HEK293 (cell line): ENCODE results near the gene C1RL.

Source experiments
- GLI4 ChIP-seq: fragments of 450-650 bp; formaldehyde crosslinking; IDR thresholded peaks from 2 replicates; pipeline ENCODE4 v1.5.1; 2016; ENCODE audit warnings: missing biosample characterization, missing genetic modification characterization
- SETDB1 ChIP-seq: IDR thresholded peaks from one replicate; pipeline ENCODE4 v1.6.1; 2017; ENCODE audit warnings: mild to moderate bottlenecking, low read length, moderate library complexity, mixed read lengths; ENCODE audit not compliant: insufficient read length
- TCF7L2 ChIP-seq: IDR thresholded peaks from 2 replicates; pipeline ENCODE4 v1.6.1; 2011; ENCODE audit warnings: low read depth, mild to moderate bottlenecking, inconsistent platforms, low read length, moderate library complexity, borderline replicate concordance
- WT1 ChIP-seq: fragments of 450-650 bp; formaldehyde crosslinking; IDR thresholded peaks from 2 replicates; pipeline ENCODE4 v1.5.1; 2016; ENCODE audit warnings: missing biosample characterization, missing genetic modification characterization
- ZBTB7A ChIP-seq: fragments of 450-650 bp; formaldehyde crosslinking; IDR thresholded peaks from 2 replicates; pipeline ENCODE4 v1.5.1; 2016; ENCODE audit warnings: low read depth, missing biosample characterization, missing genetic modification characterization
- ZNF558 ChIP-seq: fragments of 450-650 bp; formaldehyde crosslinking; IDR thresholded peaks from 2 replicates; pipeline ENCODE4 v1.5.1; 2016; ENCODE audit warnings: missing biosample characterization, missing genetic modification characterization
- ZNF621 ChIP-seq: fragments of 450-650 bp; formaldehyde crosslinking; IDR thresholded peaks from 2 replicates; pipeline ENCODE4 v1.5.1; 2017; ENCODE audit warnings: missing biosample characterization, missing genetic modification characterization
- ZNF76 ChIP-seq: fragments of 450-650 bp; formaldehyde crosslinking; IDR thresholded peaks from 2 replicates; pipeline ENCODE4; 2016; ENCODE audit warnings: low read depth, missing biosample characterization, missing genetic modification characterization, borderline replicate concordance
- TF ChIP-seq, protein P1 (sequence below): fragments of 450-650 bp; formaldehyde crosslinking; IDR thresholded peaks from 2 replicates; pipeline ENCODE4 v1.5.1; 2016; ENCODE audit warnings: missing biosample characterization, missing genetic modification characterization
- TF ChIP-seq, protein P2 (sequence below): fragments of 450-650 bp; formaldehyde crosslinking; IDR thresholded peaks from 2 replicates; pipeline ENCODE4 v1.5.1; 2016; ENCODE audit warnings: missing biosample characterization, missing genetic modification characterization
- TF ChIP-seq, protein P3 (sequence below): fragments of 450-650 bp; formaldehyde crosslinking; IDR thresholded peaks from 2 replicates; pipeline ENCODE4 v1.5.1; 2016; ENCODE audit warnings: missing biosample characterization, missing genetic modification characterization
- TF ChIP-seq, protein P4 (sequence below): fragments of 450-650 bp; formaldehyde crosslinking; IDR thresholded peaks from 2 replicates; pipeline ENCODE4 v1.5.1; 2016; ENCODE audit warnings: missing biosample characterization, missing genetic modification characterization, low read depth

DNA sequence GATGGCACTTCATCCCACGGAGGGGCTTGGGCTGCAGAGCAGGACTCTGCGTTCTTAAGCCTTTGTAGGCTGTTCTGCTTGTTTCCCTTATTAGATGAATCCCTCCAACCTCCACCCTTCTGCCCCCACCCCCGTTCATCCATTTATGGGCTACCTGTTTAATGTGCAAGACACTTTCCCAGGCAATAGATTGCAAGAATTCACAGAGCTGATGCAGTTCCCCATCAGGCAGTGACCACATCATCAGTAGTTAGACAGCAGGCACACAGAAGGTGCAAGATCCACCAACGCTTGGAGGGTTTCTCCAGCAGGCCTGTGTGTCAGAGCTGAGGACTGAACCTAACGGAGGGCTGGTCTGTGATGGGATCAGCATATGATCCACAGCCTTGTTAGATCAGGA lies 15.5 kb downstream of the C1RL start:
- no peak for TF ChIP-seq WT1
- TF ChIP-seq ZNF76 (tag by site-specific recombination) = no peak
- no peak for TF ChIP-seq GLI4
- no peak for TF ChIP-seq SETDB1
- TF ChIP-seq, protein P1, sequence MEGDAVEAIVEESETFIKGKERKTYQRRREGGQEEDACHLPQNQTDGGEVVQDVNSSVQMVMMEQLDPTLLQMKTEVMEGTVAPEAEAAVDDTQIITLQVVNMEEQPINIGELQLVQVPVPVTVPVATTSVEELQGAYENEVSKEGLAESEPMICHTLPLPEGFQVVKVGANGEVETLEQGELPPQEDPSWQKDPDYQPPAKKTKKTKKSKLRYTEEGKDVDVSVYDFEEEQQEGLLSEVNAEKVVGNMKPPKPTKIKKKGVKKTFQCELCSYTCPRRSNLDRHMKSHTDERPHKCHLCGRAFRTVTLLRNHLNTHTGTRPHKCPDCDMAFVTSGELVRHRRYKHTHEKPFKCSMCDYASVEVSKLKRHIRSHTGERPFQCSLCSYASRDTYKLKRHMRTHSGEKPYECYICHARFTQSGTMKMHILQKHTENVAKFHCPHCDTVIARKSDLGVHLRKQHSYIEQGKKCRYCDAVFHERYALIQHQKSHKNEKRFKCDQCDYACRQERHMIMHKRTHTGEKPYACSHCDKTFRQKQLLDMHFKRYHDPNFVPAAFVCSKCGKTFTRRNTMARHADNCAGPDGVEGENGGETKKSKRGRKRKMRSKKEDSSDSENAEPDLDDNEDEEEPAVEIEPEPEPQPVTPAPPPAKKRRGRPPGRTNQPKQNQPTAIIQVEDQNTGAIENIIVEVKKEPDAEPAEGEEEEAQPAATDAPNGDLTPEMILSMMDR (tag by site-specific recombination) = no peak
- TF ChIP-seq, protein P2, sequence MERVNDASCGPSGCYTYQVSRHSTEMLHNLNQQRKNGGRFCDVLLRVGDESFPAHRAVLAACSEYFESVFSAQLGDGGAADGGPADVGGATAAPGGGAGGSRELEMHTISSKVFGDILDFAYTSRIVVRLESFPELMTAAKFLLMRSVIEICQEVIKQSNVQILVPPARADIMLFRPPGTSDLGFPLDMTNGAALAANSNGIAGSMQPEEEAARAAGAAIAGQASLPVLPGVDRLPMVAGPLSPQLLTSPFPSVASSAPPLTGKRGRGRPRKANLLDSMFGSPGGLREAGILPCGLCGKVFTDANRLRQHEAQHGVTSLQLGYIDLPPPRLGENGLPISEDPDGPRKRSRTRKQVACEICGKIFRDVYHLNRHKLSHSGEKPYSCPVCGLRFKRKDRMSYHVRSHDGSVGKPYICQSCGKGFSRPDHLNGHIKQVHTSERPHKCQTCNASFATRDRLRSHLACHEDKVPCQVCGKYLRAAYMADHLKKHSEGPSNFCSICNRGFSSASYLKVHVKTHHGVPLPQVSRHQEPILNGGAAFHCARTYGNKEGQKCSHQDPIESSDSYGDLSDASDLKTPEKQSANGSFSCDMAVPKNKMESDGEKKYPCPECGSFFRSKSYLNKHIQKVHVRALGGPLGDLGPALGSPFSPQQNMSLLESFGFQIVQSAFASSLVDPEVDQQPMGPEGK = no peak
- TF ChIP-seq ZNF558 (tag by site-specific recombination) = no peak
- TF ChIP-seq ZBTB7A (tag by site-specific recombination) = no peak
- TF ChIP-seq, protein P3, sequence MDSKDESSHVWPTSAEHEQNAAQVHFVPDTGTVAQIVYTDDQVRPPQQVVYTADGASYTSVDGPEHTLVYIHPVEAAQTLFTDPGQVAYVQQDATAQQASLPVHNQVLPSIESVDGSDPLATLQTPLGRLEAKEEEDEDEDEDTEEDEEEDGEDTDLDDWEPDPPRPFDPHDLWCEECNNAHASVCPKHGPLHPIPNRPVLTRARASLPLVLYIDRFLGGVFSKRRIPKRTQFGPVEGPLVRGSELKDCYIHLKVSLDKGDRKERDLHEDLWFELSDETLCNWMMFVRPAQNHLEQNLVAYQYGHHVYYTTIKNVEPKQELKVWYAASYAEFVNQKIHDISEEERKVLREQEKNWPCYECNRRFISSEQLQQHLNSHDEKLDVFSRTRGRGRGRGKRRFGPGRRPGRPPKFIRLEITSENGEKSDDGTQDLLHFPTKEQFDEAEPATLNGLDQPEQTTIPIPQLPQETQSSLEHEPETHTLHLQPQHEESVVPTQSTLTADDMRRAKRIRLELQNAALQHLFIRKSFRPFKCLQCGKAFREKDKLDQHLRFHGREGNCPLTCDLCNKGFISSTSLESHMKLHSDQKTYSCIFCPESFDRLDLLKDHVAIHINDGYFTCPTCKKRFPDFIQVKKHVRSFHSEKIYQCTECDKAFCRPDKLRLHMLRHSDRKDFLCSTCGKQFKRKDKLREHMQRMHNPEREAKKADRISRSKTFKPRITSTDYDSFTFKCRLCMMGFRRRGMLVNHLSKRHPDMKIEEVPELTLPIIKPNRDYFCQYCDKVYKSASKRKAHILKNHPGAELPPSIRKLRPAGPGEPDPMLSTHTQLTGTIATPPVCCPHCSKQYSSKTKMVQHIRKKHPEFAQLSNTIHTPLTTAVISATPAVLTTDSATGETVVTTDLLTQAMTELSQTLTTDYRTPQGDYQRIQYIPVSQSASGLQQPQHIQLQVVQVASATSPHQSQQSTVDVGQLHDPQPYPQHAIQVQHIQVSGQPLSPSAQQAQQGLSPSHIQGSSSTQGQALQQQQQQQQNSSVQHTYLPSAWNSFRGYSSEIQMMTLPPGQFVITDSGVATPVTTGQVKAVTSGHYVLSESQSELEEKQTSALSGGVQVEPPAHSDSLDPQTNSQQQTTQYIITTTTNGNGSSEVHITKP = no peak
- TF ChIP-seq, protein P4, sequence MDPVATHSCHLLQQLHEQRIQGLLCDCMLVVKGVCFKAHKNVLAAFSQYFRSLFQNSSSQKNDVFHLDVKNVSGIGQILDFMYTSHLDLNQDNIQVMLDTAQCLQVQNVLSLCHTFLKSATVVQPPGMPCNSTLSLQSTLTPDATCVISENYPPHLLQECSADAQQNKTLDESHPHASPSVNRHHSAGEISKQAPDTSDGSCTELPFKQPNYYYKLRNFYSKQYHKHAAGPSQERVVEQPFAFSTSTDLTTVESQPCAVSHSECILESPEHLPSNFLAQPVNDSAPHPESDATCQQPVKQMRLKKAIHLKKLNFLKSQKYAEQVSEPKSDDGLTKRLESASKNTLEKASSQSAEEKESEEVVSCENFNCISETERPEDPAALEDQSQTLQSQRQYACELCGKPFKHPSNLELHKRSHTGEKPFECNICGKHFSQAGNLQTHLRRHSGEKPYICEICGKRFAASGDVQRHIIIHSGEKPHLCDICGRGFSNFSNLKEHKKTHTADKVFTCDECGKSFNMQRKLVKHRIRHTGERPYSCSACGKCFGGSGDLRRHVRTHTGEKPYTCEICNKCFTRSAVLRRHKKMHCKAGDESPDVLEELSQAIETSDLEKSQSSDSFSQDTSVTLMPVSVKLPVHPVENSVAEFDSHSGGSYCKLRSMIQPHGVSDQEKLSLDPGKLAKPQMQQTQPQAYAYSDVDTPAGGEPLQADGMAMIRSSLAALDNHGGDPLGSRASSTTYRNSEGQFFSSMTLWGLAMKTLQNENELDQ = no peak
- TF ChIP-seq TCF7L2 = no peak
- no peak for TF ChIP-seq ZNF621 (tag by site-specific recombination)
